Prostate gland (tissue), 2 donors: ENCODE data around the gene RIPK1.

ENCODE experiments used
- POLR2A ChIP-seq: fragments of 450-650 bp; IDR thresholded peaks from one replicate; pipeline ENCODE4 v1.6.1; 2016; ENCODE audit warnings: antibody characterized with exemption, mild to moderate bottlenecking
- TF ChIP-seq, protein P1 (sequence below), 4 experiments: fragments of 200-600 bp in 2 of 4; fragments of 450-650 bp in 2 of 4; sonication (generic) in 2 of 4; IDR thresholded peaks; 1 replicate in 3 of 4; 2 replicates in 1 of 4; pipeline ENCODE4 v1.5.1; 2016 to 2019; ENCODE audit warnings: antibody characterized with exemption in 4 of 4, mild to moderate bottlenecking in 2 of 4, moderate library complexity in 2 of 4

GRCh38 chr6:3119040-3119723 is 50.9 kb downstream of the RIPK1 start:
- TF ChIP-seq, protein P1, sequence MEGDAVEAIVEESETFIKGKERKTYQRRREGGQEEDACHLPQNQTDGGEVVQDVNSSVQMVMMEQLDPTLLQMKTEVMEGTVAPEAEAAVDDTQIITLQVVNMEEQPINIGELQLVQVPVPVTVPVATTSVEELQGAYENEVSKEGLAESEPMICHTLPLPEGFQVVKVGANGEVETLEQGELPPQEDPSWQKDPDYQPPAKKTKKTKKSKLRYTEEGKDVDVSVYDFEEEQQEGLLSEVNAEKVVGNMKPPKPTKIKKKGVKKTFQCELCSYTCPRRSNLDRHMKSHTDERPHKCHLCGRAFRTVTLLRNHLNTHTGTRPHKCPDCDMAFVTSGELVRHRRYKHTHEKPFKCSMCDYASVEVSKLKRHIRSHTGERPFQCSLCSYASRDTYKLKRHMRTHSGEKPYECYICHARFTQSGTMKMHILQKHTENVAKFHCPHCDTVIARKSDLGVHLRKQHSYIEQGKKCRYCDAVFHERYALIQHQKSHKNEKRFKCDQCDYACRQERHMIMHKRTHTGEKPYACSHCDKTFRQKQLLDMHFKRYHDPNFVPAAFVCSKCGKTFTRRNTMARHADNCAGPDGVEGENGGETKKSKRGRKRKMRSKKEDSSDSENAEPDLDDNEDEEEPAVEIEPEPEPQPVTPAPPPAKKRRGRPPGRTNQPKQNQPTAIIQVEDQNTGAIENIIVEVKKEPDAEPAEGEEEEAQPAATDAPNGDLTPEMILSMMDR (IDR thresholded peaks at IDR 0.05) = no peak
- TF ChIP-seq POLR2A = no peak
